NCI-H446 (cell line): ENCODE measurements around the gene CROCC.
"Not testable (repeated sequence)": the region's sequence is repeated elsewhere in the genome, so short reads cannot be mapped to it uniquely, and the experiment has no call there.

ENCODE experiments used
- DNase-seq, 2 experiments: peaks; one replicate each; lab custom pipeline; 2025; lab: John Stamatoyannopoulos, UW

Gene CROCC

GRCh38 chr1:16938351-16939321 is 16.9 kb downstream of the CROCC start:
- no peak for DNase-seq

- not testable (repeated sequence) for DNase-seq
These were observed 17.9 kb downstream of the CROCC start for GRCh38 chr1:16939386-16940180.

GRCh38 chr1:16944038-16944437 is 22.3 kb downstream of the CROCC start:
- DNase-seq, result no peak

- DNase-seq, result not testable (repeated sequence)
These were observed 23.8 kb downstream of the CROCC start for GRCh38 chr1:16945512-16945911.

GRCh38 chr1:16946185-16946584 is 24.5 kb downstream of the CROCC start:
- not testable (repeated sequence) for DNase-seq

- DNase-seq, result no peak
These were observed 24.9 kb downstream of the CROCC start for GRCh38 chr1:16946646-16947045.

GRCh38 chr1:16948282-16948891 is 26.7 kb downstream of the CROCC start:
- peak; percentile 34 to 71 for DNase-seq

- peak in 1 of 2 experiments; percentile 29 for DNase-seq
These were observed 27.3 kb downstream of the CROCC start for GRCh38 chr1:16949026-16949425.

- DNase-seq, result not testable (repeated sequence)
These were observed 30.6 kb downstream of the CROCC start for GRCh38 chr1:16952376-16952775.

GRCh38 chr1:16954579-16954978 is 32.8 kb downstream of the CROCC start:
- no peak for DNase-seq

GRCh38 chr1:16955186-16955585 is 33.5 kb downstream of the CROCC start:
- no peak for DNase-seq

- DNase-seq, result no peak
These were observed 35.0 kb downstream of the CROCC start for GRCh38 chr1:16956775-16957174.

- DNase-seq, result no peak
These were observed 36.0 kb downstream of the CROCC start for GRCh38 chr1:16957731-16958130.

- DNase-seq, result no peak
These were observed 36.7 kb downstream of the CROCC start for GRCh38 chr1:16958475-16958874.

- no peak for DNase-seq
These were observed 39.0 kb downstream of the CROCC start for GRCh38 chr1:16960560-16961296.

GRCh38 chr1:16961297-16962133 is 39.8 kb downstream of the CROCC start:
- DNase-seq, result no peak

GRCh38 chr1:16964169-16964568 is 42.4 kb downstream of the CROCC start:
- not testable (repeated sequence) for DNase-seq

GRCh38 chr1:16965486-16966067 is 43.8 kb downstream of the CROCC start:
- DNase-seq, result no peak

- DNase-seq, result no peak
These were observed 44.6 kb downstream of the CROCC start for GRCh38 chr1:16966282-16966681.

GRCh38 chr1:16967095-16967575 is 45.4 kb downstream of the CROCC start:
- peak; percentile 46 to 74 for DNase-seq
